Hepatocyte (in vitro differentiated cells): Measurements from ENCODE around the gene SLC8A2.
"Not testable (repeated sequence)": the region's sequence is repeated elsewhere in the genome, so short reads cannot be mapped to it uniquely, and the experiment has no call there.

Source experiments
- EZH2 ChIP-seq: fragments of 200-600 bp; sonication (generic); IDR thresholded peaks from 2 replicates; pipeline ENCODE4 v1.6.1; 2016; ENCODE audit warnings: antibody characterized with exemption, mild to moderate bottlenecking, borderline replicate concordance
- EZH2phosphoT487 ChIP-seq: fragments of 200-600 bp; sonication (generic); IDR thresholded peaks from one replicate; pipeline ENCODE4 v1.6.1; 2018; ENCODE audit warnings: antibody characterized with exemption, mild to moderate bottlenecking, low read depth, moderate library complexity; ENCODE audit not compliant: unreplicated experiment, severe bottlenecking
- TF ChIP-seq, protein P1 (sequence below): fragments of 200-600 bp; sonication (generic); IDR thresholded peaks from 2 replicates; pipeline ENCODE4 v1.5.1; 2016; ENCODE audit warnings: antibody characterized with exemption, mild to moderate bottlenecking; ENCODE audit not compliant: poor library complexity

DNA sequence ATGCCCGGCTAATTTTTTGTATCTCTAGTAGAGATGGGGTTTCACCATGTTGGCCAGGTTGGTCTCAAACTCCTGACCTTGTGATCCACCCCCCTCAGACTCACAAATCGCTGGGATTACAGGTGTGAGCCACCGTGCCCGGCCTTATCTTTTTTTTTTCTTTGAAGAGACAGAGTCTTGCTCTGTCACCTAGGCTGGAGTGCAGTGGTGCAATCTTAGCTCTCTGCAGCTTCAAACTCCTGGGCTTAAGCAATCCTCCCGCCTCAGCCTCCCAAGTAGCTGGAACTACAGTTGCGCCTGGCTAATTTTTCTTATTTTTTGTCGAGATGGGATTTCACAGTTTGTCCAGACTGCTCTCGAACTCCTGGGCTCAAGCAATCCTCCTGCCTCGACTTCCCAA is 60.0 kb downstream of the SLC8A2 start:
- TF ChIP-seq, protein P1, sequence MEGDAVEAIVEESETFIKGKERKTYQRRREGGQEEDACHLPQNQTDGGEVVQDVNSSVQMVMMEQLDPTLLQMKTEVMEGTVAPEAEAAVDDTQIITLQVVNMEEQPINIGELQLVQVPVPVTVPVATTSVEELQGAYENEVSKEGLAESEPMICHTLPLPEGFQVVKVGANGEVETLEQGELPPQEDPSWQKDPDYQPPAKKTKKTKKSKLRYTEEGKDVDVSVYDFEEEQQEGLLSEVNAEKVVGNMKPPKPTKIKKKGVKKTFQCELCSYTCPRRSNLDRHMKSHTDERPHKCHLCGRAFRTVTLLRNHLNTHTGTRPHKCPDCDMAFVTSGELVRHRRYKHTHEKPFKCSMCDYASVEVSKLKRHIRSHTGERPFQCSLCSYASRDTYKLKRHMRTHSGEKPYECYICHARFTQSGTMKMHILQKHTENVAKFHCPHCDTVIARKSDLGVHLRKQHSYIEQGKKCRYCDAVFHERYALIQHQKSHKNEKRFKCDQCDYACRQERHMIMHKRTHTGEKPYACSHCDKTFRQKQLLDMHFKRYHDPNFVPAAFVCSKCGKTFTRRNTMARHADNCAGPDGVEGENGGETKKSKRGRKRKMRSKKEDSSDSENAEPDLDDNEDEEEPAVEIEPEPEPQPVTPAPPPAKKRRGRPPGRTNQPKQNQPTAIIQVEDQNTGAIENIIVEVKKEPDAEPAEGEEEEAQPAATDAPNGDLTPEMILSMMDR, result not testable (repeated sequence)
- not testable (repeated sequence) for TF ChIP-seq EZH2, EZH2phosphoT487
